Measurements from ENCODE around the gene EIF4E1B. TPM values are rescaled to one million over a fixed set of nuclear protein-coding genes. Genes with fewer than 3 reads are reported as not detected.
A peak's percentile ranks its signal among the peaks of the same experiment; 100 is the strongest.

The EIF4E1B gene
- total RNA-seq, 1 donor from 2014 or later, result not detected

GRCh38 chr5:176630681-176631222, 277 bp downstream of the EIF4E1B start:
- DNase-seq, result no peak
- TF ChIP-seq CTCF (IDR thresholded peaks at IDR 0.05; ENCODE audit: partially characterized antibody, unreplicated experiment), result no peak
- peaks cover 19% of the 10 kb centered on the region for H3K4me1 Mint-ChIP-seq (ENCODE audit: low read depth, unreplicated experiment)
- H3K4me3 Mint-ChIP-seq (ENCODE audit: unreplicated experiment), result peak overlapping the region; percentile 84
- H3K9me3 Mint-ChIP-seq (ENCODE audit: unreplicated experiment), result peaks cover 11% of the 10 kb centered on the region
- H3K27me3 Mint-ChIP-seq (ENCODE audit: unreplicated experiment), result peaks cover 27% of the 10 kb centered on the region
- no peaks in the 10 kb centered on the region for H3K36me3 Mint-ChIP-seq (ENCODE audit: unreplicated experiment)
- H3K27ac Mint-ChIP-seq (ENCODE audit: unreplicated experiment), result peak overlapping the region; percentile 13

- H3K36me3 Mint-ChIP-seq (ENCODE audit: unreplicated experiment), result peaks cover 4% of the 10 kb centered on the region
- peaks cover 16% of the 10 kb centered on the region for H3K4me1 Mint-ChIP-seq (ENCODE audit: low read depth, unreplicated experiment)
- no peak for TF ChIP-seq CTCF (IDR thresholded peaks at IDR 0.05; ENCODE audit: partially characterized antibody, unreplicated experiment)
These were observed 1.1 kb downstream of the EIF4E1B start for GRCh38 chr5:176631383-176632200.

GRCh38 chr5:176632745-176633144, 2.3 kb downstream of the EIF4E1B start:
- Mint-ChIP-seq H3K9me3 (ENCODE audit: unreplicated experiment) (peaks cover 10% of the 10 kb centered on the region), H3K4me1 (ENCODE audit: low read depth, unreplicated experiment) (peaks cover 14% of the 10 kb centered on the region)
- no peak for TF ChIP-seq CTCF (IDR thresholded peaks at IDR 0.05; ENCODE audit: partially characterized antibody, unreplicated experiment)

More at GRCh38 chr5:176631383-176632200, 1.1 kb downstream of the EIF4E1B start:
- no peak for DNase-seq
- H3K9me3 Mint-ChIP-seq (ENCODE audit: unreplicated experiment), result peaks cover 11% of the 10 kb centered on the region
- H3K27me3 Mint-ChIP-seq (ENCODE audit: unreplicated experiment), result peaks cover 24% of the 10 kb centered on the region
- H3K27ac Mint-ChIP-seq (ENCODE audit: unreplicated experiment), result no peak overlapping the region
- no peak overlapping the region for H3K4me3 Mint-ChIP-seq (ENCODE audit: unreplicated experiment)

GRCh38 chr5:176633598-176633997, 3.1 kb downstream of the EIF4E1B start:
- Mint-ChIP-seq H3K36me3 (ENCODE audit: unreplicated experiment) (peaks cover 11% of the 10 kb centered on the region), H3K4me1 (ENCODE audit: low read depth, unreplicated experiment) (peaks cover 6% of the 10 kb centered on the region), H3K9me3 (ENCODE audit: unreplicated experiment) (peaks cover 8% of the 10 kb centered on the region), H3K27ac (ENCODE audit: unreplicated experiment) (no peak overlapping the region), H3K27me3 (ENCODE audit: unreplicated experiment) (peaks cover 20% of the 10 kb centered on the region), H3K4me3 (ENCODE audit: unreplicated experiment) (no peak overlapping the region)
- TF ChIP-seq CTCF (IDR thresholded peaks at IDR 0.05; ENCODE audit: partially characterized antibody, unreplicated experiment), result no peak
- no peak for DNase-seq

More at GRCh38 chr5:176632745-176633144, 2.3 kb downstream of the EIF4E1B start:
- DNase-seq, result no peak
- Mint-ChIP-seq H3K27me3 (ENCODE audit: unreplicated experiment) (peaks cover 22% of the 10 kb centered on the region), H3K27ac (ENCODE audit: unreplicated experiment) (no peak overlapping the region), H3K4me3 (ENCODE audit: unreplicated experiment) (no peak overlapping the region), H3K36me3 (ENCODE audit: unreplicated experiment) (peaks cover 4% of the 10 kb centered on the region)

GRCh38 chr5:176636426-176636825, 6.0 kb downstream of the EIF4E1B start:
- Mint-ChIP-seq H3K4me1 (ENCODE audit: low read depth, unreplicated experiment) (peaks cover 2% of the 10 kb centered on the region), H3K27me3 (ENCODE audit: unreplicated experiment) (peaks cover 11% of the 10 kb centered on the region), H3K4me3 (ENCODE audit: unreplicated experiment) (no peak overlapping the region), H3K36me3 (ENCODE audit: unreplicated experiment) (peaks cover 11% of the 10 kb centered on the region), H3K27ac (ENCODE audit: unreplicated experiment) (no peak overlapping the region), H3K9me3 (ENCODE audit: unreplicated experiment) (peaks cover 3% of the 10 kb centered on the region)
- DNase-seq, result no peak
- TF ChIP-seq CTCF (IDR thresholded peaks at IDR 0.05; ENCODE audit: partially characterized antibody, unreplicated experiment), result no peak

Data from glutamatergic neuron (in vitro differentiated cells).